ENCODE data around the gene POLR3GL.

The POLR3GL gene

GRCh38 chr1:145937436-145937835 is 27.1 kb upstream of the POLR3GL start:
- H3K4me3 ChIP-seq (ENCODE audit: low read length): no peak overlapping the region
- no peak for TF ChIP-seq CTCF (conservative IDR thresholded peaks at IDR 0.05; ENCODE audit: low read length)
- DNase-seq (ENCODE audit: low read depth): no peak

DNA sequence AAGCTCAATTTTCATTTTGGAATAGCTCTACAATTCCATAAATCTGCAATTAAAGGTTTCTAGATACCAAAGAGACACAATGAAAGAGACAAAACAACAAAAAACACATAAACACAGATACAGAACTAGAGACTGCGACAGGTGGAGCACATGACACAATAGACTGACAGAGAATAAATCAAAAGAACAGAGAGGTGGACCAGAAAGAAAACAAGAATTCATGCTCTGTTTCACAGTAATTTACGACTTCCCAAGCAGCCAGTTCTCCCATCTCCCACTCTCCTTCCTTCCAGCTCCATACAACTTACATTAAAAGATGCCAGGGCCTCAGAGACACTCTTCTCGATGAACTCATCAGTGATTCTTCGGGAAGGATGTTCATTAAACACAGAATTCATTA is 22.1 kb upstream of the POLR3GL start:
- no peak for TF ChIP-seq CTCF (conservative IDR thresholded peaks at IDR 0.05; ENCODE audit: low read length)
- DNase-seq (ENCODE audit: low read depth): no peak
- no peak overlapping the region for H3K4me3 ChIP-seq (ENCODE audit: low read length)

GRCh38 chr1:145942871-145943270 is 21.6 kb upstream of the POLR3GL start:
- no peak for DNase-seq (ENCODE audit: low read depth)
- no peak overlapping the region for H3K4me3 ChIP-seq (ENCODE audit: low read length)
- no peak for TF ChIP-seq CTCF (conservative IDR thresholded peaks at IDR 0.05; ENCODE audit: low read length)

DNA sequence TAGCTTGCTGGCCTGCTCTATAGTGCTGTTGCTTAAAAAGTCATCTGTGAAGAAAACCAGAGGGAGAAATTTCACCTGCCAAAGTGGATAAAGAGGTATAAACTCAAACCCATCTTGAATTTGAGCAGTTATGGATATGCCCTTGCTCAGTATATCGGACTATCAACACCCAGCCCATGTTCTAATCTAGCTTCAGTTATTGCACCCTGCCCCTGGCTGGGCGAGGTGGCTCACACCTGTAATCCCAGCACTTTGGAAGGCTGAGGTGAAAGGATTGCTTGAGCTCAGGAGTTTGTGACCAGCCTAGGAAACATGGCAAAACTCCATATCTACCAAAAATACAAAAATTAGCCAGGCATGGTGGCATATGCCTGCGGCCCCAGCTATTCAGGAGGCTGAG is 20.0 kb upstream of the POLR3GL start:
- no peak overlapping the region for H3K4me3 ChIP-seq (ENCODE audit: low read length)
- TF ChIP-seq CTCF (conservative IDR thresholded peaks at IDR 0.05; ENCODE audit: low read length): no peak
- DNase-seq (ENCODE audit: low read depth): no peak

- H3K4me3 ChIP-seq (ENCODE audit: low read length): no peak overlapping the region
- no peak for TF ChIP-seq CTCF (conservative IDR thresholded peaks at IDR 0.05; ENCODE audit: low read length)
- DNase-seq (ENCODE audit: low read depth): no peak
Measured at GRCh38 chr1:145946477-145946986, 18.0 kb upstream of the POLR3GL start.

GRCh38 chr1:145947551-145947950 is 16.9 kb upstream of the POLR3GL start:
- H3K4me3 ChIP-seq (ENCODE audit: low read length): no peak overlapping the region
- TF ChIP-seq CTCF (conservative IDR thresholded peaks at IDR 0.05; ENCODE audit: low read length): no peak
- no peak for DNase-seq (ENCODE audit: low read depth)

DNA sequence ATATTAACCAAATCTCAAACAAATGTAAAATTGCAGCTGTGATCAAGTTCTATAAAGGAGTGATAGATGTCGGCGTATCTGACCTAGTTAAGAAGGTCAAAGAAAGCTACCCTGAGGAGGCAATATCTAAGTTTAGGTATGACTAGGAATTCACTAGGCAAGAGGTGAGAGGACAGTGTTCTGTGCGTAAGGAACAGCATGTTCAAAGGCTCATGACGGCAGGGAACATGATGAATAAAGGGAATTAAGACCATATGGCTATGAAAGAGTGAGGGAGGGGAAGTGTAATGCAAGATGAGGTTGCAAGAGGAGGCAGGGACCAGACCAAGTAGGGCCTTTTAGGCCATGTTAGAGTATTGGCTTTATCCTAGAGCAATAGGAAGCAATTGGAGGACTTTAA is 15.3 kb upstream of the POLR3GL start:
- no peak overlapping the region for H3K4me3 ChIP-seq (ENCODE audit: low read length)
- no peak for DNase-seq (ENCODE audit: low read depth)
- TF ChIP-seq CTCF (conservative IDR thresholded peaks at IDR 0.05; ENCODE audit: low read length): no peak
